Measurements from ENCODE around the gene UBN1.

Gene UBN1

DNA sequence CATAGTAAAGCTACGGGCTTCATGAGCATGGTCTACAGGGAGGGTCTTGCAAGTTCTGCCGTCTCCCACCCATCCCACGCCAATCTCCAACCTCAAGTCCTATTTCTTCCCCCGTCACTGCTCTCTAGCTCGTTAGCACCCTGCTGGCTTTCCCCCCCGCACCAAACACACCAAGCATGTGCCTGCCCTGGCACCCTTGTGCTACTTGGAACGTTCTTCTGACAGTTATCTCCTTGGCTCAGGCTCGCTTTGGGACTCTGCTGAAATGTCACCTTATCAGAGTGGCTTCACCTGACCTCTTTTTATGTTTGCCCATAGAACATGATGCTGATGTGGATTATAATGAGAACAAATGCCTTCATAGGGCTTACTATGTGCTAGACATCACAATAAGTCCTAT is 22.1 kb upstream of the UBN1 start:
- DNase-seq, result no peak

DNA sequence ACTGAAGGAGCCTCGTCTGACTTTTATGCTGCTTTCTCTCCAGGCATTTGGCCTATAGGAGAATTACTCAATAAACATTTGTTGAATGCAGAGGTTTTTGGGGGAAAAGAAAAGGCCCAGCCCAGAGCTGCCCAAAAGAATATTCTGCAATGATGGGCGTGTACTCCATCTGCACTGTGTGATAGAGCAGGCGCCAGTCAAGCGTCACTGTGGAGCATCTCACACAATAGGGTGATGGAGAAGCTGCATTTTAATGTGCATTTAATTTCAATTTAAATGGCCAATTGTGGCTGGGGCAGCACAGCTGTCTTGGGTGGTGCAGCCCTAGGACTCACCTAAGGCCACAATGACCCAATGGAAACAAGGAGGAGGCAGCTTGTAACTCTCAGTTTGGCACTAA is 20.8 kb upstream of the UBN1 start:
- no peak for DNase-seq

DNA sequence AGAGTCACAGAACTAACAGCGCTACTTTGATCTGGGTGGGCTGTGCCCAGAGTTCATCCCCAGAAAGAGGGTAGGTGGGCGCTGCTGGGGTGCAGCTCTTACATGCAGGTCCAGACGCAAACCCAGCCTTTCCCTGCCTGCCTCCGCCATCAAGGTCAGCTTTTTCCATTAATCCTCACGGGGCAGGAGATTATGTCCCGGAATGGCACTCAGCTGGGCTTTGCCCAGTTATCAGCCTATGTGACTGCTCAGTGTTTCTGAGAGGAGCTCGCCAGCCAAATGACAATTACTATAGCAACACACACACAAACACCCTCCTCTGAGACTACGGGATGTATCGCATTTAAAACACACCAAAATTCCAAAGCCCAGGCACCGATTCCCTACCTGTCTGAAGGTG is 20.3 kb upstream of the UBN1 start:
- DNase-seq, result no peak

DNA sequence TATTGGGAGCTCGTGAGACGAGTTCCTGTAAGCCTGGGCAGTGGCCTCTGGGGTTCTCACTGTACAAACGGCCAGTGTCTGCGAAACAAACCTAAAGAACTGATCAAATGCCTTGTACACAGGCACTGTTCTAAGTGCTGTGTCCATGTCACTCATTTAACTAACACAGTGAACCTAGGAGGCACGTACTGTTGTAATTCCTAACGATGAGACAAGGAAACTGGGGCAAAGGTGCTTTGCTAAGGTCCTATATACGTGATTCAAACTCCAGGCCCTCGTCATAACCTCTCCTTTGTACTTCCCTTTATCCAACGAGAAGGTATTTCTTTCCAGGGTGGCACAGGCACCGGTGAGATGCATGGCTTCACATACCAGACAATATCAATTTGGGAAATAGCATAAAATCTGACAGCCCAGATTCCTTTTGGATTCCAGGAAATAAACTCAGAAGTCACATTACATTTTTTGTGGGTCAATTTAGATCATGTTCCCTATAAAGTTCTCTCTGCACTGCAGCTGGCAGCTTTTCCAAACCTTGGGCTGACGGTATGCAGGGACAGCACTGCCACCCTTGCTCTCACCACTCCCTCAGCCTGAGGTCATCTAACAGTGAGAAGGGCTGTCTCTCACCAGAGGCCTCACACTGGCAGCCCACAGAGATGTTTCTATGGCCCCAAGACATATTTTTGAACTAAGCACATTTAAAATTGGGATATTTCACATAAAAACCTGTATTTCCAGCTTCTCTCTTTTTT is 18.5 kb upstream of the UBN1 start:
- no peak for DNase-seq

DNA sequence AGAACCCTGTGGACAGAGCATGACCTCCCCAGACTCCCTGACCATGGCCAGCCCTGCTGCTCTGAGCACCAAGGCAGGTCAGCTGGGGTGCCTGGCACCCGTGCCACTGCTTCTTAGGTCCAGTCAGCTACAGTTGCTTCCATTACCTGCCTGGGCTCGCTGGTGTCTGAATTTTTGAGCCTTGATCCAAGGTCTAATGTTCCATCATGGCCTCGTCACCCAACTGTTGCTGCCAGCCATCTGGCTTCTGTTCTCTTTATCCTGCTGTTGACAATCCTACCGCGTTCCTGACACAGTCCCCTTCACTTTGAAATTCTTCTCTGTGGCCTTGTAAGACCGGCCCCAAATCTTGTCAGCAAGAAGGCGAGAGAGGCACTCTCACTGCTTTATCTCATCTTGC is 16.9 kb upstream of the UBN1 start:
- no peak for DNase-seq

DNA sequence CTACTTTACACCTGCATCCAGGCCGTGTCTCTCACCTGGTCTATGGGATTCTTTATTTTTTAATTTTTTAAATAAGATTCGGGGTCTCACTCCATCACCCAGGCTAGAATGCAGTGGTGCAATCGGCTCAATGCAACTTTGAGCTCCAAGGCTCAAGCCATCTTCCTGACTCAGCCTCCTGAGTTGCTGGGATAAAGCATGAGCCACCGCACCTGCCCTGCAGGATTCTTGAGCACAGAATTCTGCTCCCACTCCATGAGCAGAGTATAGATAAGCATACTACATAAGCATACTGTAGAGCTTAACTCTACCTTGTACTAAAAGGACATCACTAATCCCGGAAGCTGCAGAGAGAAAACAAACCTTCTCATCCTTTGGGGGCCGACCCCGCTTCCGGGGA is 15.7 kb upstream of the UBN1 start:
- DNase-seq, result no peak

DNA sequence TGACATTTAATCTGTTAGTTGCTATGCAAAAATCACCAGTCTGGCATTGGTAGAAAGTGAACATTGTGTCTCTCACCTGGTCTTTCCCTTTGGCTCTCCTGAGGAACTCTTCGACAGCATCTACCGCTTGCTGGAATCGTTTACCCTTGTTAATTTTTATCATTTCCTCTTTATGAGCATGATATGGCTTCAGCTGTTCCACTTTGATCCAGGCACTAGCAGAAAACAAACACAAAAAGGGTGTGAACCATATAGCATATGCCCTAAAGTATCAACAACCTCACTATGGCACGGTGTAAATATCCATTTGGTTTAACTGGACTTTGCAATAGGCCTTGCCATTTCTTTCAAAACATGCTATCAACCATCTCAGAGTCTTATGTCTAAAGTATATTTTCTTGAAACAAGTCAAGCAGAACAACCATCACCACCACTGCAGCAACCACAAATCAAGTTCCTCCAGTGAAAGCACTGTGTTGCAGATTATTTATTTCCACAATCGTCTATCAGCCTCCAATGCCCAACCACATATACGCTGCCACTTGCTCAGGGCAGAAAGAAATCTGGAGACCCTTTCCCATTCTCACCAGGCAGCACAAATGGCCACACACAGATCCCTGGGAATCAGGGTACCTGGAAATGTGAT is 14.5 kb upstream of the UBN1 start:
- DNase-seq, result no peak

DNA sequence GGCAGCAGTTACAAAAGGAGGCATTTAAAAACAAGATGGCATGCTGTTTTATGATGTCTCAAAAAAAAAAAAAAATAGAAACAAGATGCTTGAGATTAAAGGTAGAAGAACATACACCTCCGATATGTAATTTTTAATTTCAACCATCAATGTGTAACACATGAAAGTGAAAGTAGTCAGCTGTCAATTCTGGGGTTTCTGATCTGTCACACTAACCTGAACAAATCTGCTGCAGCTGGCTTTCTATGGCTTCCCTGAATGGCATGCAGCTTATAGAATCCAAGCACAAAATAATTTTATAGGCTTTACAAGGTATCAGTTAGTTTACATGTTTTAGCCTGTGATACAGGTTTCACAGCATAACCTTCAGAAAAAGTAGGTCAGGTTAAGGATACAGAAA is 13.7 kb upstream of the UBN1 start:
- DNase-seq, result no peak

DNA sequence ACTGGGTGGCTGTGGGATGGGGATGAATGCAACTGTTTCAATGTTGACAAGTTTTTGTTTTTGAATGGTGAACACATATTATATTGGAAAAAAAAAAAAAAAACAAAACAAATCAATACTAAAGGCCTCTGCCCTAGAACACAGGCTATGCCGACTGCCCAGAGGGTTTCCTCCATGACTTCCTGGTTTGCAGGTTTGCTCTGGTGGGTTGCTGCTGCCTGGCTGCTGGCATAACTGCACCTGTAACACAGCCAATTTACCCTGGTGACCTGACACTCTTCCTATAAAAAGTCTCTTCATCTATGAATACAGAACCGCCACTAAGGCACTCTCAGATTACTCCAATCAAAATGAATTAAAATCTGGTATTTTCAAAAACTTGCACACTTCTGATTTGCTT is 10.6 kb upstream of the UBN1 start:
- no peak for DNase-seq

DNA sequence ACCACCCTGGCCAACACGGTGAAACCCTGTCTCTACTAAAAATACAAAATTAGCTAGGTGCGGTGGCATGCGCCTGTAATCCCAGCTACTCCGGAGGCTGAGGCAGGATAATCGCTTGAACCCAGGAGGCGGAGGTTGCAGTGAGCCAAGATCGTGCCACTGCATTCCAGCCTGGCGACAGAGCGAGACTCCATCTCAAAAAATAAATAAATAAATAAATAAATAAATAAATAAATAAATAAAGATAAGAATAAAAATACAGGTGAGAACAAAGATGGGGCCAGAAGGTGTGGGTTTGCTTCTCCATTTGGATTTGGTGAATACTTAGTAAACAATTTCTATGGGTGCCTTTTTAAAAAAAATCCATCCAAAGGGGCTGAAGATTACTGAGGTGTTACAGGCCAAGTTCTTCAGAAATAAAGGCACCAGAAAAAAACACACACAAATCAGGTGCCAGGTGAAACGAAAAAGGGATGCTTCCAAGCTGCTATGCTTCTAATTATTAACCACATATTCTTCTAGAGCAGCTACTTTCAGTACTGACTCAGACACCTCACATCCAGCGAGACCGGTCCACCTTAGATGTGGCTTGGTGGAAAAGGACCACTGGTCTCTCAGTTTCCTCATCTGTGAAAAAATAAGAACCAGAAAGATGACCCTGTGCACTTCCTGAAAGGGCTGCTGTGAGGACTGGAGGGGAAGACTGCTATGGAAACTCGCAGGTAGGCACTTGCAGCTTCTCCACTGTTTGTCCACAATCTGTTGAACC is 9.4 kb upstream of the UBN1 start:
- no peak for DNase-seq

DNA sequence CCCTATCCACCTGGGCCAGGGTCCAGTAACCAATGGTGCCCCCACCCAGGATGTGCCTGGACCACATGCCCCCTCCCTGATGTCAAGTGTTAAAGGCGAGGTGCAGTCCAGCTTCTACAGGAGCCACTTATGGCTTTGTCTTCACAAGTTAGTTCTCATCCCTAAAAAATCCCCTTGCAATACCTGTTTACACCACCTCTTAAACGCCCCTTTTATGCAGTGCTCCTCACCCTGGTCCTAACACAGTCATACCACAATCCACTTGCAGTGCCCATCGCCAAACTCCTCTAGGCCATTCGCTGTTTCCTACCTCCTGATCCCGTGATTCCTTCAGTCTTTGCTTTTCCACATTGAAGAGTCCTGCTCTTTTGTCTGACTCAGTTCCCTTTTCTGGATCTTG is 7.3 kb upstream of the UBN1 start:
- no peak for DNase-seq

DNA sequence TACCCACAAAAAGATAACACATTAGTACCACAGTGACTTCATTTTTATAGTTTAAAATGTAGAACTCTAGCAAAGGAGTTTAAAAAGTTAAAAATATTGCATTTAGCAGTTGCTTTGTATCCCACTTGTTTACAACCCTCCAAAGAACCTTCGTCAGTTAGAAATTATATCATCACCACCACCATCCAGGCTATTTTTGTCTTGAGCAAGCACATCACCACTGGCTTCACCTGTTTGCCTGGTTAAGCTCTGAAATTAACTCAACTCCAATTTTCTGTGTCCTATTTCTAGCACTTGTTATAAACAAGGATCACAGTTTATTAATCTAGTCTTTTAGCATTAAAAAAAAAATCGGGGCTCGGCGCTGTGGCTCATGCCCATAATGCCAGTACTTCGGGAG is 6.3 kb upstream of the UBN1 start:
- no peak for DNase-seq

DNA sequence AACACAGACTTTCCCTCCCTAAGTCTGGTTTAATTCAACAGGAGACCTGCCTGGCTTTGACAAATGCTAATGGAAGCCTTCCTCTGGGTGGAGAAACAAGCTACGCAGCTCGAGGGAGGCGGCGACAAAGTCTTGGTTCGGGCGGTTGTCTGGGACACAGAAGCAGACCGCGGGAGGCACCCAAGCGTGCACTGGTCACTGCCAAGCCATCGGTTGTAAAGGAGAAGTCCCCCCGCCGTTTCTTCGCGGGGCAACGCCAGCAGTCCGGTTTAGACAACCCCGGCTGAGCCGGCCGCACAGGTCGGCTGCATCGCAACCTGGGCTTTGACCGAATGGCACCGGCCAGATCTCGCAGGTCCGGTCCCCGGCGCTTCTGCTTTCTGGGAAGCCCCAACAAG is 779 bp upstream of the UBN1 start:
- peak; percentile 90 for DNase-seq

DNA sequence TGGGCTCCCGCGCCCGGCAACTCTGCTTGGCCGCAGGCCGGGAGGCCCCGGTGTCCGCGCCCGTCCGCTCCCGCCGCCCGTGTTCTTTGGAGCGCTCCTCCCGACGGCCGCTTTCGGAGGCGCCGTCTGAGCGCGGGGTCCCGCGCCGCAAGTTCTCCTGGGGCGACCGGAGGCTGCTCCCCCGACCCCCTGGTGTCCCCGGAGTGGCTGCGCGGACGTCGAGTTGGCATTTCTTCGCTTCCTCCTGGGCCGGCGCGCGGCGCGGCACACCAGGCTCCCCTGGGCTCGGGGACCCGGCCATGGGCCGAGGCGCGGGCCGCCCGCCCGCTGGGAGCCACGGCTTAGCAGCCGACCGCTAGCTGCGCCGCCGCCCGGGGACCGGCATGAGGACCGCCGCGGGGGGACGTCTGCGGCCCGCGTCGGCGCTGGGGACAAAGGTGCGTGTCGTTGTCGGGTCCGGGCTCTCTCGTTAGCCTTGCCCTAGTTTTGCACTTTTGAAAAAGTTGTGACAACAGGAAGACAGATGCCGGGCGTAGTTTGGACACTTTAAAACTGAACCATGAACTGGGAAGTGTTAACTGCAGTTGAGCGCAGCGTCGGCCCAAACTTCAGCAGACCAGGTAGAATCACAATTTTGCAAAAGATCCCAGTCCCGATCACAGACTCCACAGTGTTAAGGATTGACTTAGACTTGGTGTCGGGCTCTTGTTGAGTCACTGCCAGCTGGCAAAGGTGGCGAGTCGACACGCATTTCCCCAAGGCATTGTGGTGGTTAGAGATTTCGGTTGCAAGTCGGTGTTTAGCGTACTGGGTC is 700 bp downstream of the UBN1 start:
- DNase-seq, result peak; percentile 64

DNA sequence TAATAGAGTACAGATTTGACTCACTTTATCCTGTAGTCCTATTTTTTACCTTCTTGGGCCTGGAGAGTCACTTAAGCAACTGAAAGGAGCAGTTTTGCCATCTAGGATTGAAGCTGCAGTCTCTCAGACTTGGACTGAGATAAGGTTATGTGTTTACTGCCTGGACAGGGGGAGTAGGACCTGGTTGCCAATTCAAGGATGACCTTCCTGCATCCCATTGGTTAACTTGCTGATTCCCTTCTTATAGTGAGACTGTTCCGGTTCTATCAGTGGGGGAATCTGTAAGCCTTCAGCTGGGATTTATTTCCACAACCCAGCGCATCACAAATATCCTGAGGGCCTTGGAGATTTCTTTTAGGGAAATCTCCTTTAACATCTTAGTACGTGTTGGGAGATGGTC is 2.9 kb downstream of the UBN1 start:
- DNase-seq, result no peak

DNA sequence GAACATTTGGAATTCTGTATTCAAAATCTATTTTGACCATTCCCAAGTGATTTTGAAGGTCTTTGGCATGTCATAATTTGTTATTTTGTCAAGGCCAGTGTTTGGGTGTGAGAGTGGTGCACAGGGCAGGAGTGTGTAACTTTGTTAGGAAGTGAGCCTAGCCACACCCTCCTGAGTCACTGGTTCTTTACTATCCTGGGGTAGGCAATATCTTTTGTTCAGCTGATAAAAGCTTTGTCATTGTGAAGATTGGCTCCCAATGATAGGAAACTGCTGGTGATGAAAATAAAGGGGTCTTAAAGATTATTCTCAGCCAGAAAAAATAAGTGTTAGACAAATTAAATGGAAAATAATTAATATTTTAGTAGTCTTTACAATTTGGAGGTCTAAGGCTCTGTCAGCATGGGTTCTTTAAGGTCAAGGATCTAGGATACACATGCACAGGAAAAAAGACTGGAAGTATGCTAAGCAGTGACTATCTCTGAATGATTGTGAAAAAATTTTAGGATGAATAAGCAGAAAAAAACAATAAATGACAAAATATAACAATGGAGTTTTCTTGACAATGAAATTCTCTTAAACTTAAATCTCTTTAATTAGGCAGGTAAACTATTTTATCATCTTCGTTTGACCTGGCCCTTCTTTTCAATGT is 5.1 kb downstream of the UBN1 start:
- DNase-seq, result no peak

DNA sequence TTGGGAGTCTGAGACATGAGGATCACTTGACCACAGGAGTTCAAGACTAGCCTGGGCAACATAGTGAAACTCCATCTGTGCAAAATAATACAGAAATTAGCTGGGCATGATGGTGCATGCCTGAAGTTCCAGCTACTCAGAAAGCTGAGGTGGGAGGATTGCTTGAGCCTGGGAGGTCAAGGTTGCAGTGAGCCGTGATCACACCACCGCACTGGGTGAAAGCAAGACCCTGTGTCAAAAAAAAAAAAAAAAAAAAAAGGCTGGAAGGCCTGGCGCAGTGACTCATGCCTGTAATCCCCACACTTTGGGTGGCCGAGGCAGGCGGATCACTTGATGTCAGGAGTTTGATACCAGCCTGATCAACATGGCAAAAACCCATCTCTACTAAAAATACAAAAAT is 8.1 kb downstream of the UBN1 start:
- DNase-seq, result no peak

DNA sequence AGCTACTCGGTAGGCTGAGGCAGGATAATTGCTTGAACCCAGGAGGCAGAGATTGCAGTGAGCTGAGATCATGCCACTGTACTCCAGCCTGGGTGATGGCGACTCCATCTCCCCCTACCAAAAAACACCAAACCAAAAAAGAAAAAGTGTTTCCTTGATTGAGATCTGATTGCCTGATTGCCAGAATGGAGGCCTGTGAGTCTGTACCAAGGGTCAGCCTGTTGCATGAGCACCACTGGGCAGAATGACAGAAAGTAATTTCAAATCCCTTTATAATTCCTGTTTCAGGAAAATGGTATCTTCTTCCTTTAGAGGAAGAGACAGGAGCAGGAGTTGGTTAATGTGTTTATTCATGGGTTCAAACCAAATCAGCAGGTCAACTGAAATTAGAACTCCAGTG is 8.5 kb downstream of the UBN1 start:
- no peak for DNase-seq

DNA sequence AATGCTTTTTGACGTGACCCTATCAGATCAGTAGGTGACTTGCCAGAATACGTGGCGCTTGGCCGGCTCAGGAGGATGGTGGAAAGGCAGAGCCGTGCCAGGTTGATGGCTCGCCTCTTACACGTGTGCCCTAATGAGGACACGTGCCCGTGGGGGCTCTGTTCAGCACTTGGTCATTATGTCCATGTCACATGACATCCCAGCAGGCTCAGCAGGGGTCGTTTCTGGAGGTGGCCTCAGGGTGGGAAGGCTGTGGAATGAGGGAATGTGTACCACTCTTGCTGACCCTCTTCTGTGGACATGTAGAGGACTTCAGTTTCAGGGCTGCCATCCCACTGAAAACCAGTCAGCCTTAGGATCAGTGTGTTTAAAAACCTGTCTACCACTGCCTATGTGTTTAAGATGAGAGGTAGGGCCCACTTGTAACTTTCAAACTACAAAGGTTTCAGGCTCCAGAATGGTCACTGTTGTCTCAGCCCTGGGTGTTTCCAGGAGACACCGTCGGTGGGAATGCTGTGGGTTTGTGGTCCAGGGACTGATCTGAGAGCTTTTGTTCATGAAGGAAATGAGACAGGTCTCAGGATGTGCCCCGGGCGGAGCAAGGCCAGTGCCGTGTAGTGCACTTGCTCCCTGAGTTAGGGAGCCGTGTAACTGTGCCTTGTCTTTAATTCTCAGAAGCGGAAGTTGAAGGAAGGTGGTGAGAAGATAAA is 12.1 kb downstream of the UBN1 start:
- DNase-seq, result no peak

DNA sequence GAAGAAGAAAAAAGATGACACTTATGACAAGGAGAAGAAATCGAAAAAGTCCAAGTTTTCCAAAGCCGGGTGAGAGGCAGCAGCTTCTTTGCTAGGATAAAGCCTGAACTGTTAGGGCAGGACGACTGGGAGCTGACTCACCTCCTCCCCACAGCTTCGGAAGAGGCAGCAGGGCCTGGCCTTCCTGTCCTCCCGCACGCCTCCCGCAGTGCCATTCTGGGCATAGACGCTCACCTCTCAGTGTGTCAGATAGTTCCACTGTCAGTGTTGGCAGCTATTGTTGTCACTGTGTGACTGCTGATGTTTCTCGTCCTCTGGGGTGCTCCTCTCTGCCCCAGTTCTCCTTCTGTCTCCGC is 12.6 kb downstream of the UBN1 start:
- no peak for DNase-seq

DNA sequence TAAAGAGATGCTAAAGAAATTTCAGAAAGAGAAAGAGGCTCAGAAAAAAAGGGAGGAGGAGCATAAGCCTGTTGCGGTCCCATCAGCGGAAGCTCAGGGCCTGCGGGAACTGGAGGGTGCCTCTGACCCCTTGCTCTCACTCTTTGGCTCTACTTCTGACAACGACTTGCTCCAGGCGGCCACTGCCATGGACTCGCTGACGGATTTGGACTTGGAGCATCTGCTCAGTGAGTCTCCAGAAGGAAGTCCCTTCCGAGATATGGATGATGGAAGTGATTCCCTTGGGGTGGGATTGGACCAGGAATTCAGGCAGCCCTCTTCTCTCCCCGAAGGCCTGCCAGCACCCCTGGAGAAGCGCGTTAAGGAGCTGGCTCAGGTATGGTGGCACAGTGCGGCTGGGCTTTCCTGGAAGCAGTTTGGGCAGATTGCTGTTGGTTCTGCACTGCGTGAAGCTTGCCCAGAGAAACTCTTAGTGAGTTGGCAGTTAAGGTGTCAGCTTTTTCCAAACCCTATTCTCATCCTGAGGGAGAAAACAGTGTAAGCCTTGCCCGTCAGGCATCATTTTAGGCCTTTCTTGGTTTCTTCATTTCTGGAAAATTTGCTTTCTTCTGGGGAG is 13.6 kb downstream of the UBN1 start:
- no peak for DNase-seq

DNA sequence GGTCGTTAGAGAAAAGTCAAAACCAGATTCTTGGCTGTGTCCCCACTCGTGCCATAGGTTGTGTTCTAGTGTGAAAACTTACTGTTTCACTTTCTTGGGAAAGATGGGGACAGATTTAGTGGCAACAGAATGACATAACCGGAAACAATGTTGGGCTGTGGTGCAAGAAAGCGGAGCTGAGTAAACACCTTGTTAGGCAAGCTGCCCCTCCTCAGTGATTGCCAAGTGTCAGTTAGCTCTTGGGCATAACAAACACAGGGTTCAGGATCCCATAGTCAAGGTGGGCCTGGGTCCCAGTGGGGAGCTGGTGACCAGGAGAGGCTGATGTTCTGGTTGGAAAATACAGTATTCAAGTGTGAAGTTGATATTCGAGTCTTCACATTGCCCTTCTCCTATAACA is 15.4 kb downstream of the UBN1 start:
- no peak for DNase-seq
